Keratinocyte (primary cell): ENCODE measurements around the gene HSPA12B. TPM values are rescaled to one million over a fixed set of nuclear protein-coding genes. Genes with fewer than 3 reads are reported as not detected.

Experiments used
- DNase-seq: peaks from one replicate; pipeline ENCODE4 v3.0.0-alpha.2; 2011; ENCODE audit warnings: low read depth, missing footprints, low spot score
- FAIRE-seq: peaks from 2 replicates; lab custom pipeline; 2011; peaks lifted over from hg19 to GRCh38; lab: Jason Lieb, UNC
- H2AFZ ChIP-seq: 2 replicates; pipeline ENCODE4 v1.6.0; 2012; ENCODE audit warnings: low read length, control low read depth, inconsistent platforms; ENCODE audit not compliant: control insufficient read depth
- H3K27ac ChIP-seq: 2 replicates; pipeline ENCODE4 v1.5.1; 2011; ENCODE audit warnings: low read length; ENCODE audit not compliant: control insufficient read depth, insufficient read depth
- H3K27me3 ChIP-seq: 3 replicates; pipeline ENCODE4 v1.6.0; 2011; ENCODE audit warnings: low read length; ENCODE audit not compliant: control insufficient read depth, insufficient read depth; ENCODE audit errors: extremely low read depth
- H3K36me3 ChIP-seq, 2 experiments: 2 replicates in 1 of 2; 3 replicates in 1 of 2; pipeline ENCODE4 v1.5.1; 2011; ENCODE audit warnings: low read length in 2 of 2, mild to moderate bottlenecking in 1 of 2; ENCODE audit not compliant: control insufficient read depth in 2 of 2, insufficient read depth in 2 of 2; ENCODE audit errors: extremely low read depth in 1 of 2
- H3K4me1 ChIP-seq: 3 replicates; pipeline ENCODE4 v1.5.1; 2011; ENCODE audit warnings: low read length; ENCODE audit not compliant: control insufficient read depth, insufficient read depth; ENCODE audit errors: extremely low read depth
- H3K4me2 ChIP-seq: 3 replicates; pipeline ENCODE4 v1.6.0; 2011; ENCODE audit warnings: low read depth, low read length; ENCODE audit not compliant: control insufficient read depth, insufficient read depth; ENCODE audit errors: extremely low read depth
- H3K4me3 ChIP-seq, 3 experiments: fragments of 200-600 bp in 1 of 3; sonication (generic) in 1 of 3; 2 replicates in 2 of 3; 3 replicates in 1 of 3; pipeline ENCODE4 v1.5.1; 2011 to 2016; ENCODE audit warnings: low read length in 3 of 3, mild to moderate bottlenecking in 3 of 3, control low read depth in 2 of 3, inconsistent platforms in 1 of 3, low read depth in 1 of 3, mixed read lengths in 1 of 3, mixed run types in 1 of 3, moderate library complexity in 1 of 3; ENCODE audit not compliant: control insufficient read depth in 2 of 3, insufficient read depth in 2 of 3; ENCODE audit errors: extremely low read depth in 1 of 3
- H3K79me2 ChIP-seq: 2 replicates; pipeline ENCODE4 v1.6.0; 2012; ENCODE audit warnings: low read length; ENCODE audit not compliant: control insufficient read depth, insufficient read depth
- H3K9ac ChIP-seq: 3 replicates; pipeline ENCODE4 v1.6.0; 2011; ENCODE audit warnings: low read length; ENCODE audit not compliant: control insufficient read depth, insufficient read depth; ENCODE audit errors: extremely low read depth
- H3K9me1 ChIP-seq: 3 replicates; pipeline ENCODE4 v1.6.0; 2011; ENCODE audit warnings: low read length; ENCODE audit not compliant: control insufficient read depth, insufficient read depth; ENCODE audit errors: extremely low read depth
- H3K9me3 ChIP-seq: 2 replicates; pipeline ENCODE4 v1.5.1; 2012; ENCODE audit warnings: low read depth, low read length; ENCODE audit not compliant: control insufficient read depth
- H4K20me1 ChIP-seq: 3 replicates; pipeline ENCODE4 v1.6.0; 2011; ENCODE audit warnings: low read length; ENCODE audit not compliant: control insufficient read depth, insufficient read depth; ENCODE audit errors: extremely low read depth
- EZH2 ChIP-seq: IDR thresholded peaks from one replicate; pipeline ENCODE4 v1.6.1; 2012; ENCODE audit warnings: inconsistent platforms, mild to moderate bottlenecking, low read length, moderate library complexity
- dilution Hi-C: fragments of 300-500 bp; cut with MboI; formaldehyde crosslinking; loops from one replicate; pipeline ENCODE4 v1.7.0; 2020; ENCODE audit warnings: low sequenced_read_pairs; ENCODE audit not compliant: extremely low pct_ligation_motif_present
- polyA plus RNA-seq, 5 experiments: library from polyadenylated mRNA; depleted of rRNA in 3 of 5; stranded (reverse) in 3 of 5; stranded (forward) in 1 of 5; unstranded in 1 of 5; fragments of >200 nt; gene quantifications; 1 replicate in 1 of 5; 2 replicates in 3 of 5; 3 replicates in 1 of 5; pipeline versions ENCODE4 v1.2.1 to v1.2.3, GENCODE V29; 2011 to 2012; ENCODE audit warnings: missing spikeins in 2 of 5, low read depth in 1 of 5, low replicate concordance in 1 of 5
- TF ChIP-seq, protein P1 (sequence below), 3 experiments: IDR thresholded peaks in 1 of 3; conservative IDR thresholded peaks in 1 of 3; optimal IDR thresholded peaks in 1 of 3; 2 replicates in 2 of 3; 3 replicates in 1 of 3; pipeline versions ENCODE3 to v1.5.1; 2011; ENCODE audit warnings: low read length in 3 of 3, mild to moderate bottlenecking in 3 of 3, moderate library complexity in 2 of 3, control low read depth in 1 of 3, inconsistent platforms in 1 of 3; ENCODE audit not compliant: insufficient read depth in 2 of 3; ENCODE audit errors: extremely low read depth in 1 of 3

HSPA12B gene
- polyA plus RNA-seq, 1 donor (not counting 4 experiments of a cell fraction or from before 2014, with no cell fraction given), result not detected

DNA sequence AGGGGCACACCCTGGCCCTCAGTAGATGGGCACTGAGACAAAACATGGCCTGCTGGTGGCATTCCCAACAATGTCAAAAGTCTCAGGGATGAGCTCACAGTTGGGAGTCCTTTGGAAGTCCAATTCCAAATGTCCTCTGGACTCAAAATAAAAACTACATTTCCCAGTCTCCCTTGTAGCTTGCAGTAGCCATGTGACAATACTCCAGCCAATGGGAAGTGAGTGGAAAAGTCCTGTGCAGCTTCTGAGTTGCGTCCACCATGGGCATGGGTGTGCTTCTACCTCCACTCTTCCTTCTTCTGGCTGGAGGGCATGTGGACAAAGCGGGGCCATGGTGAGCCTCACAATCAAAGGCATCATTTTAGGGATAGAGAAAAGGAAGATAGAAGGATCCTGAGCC, 44.8 kb upstream of the HSPA12B start:
- Histone ChIP-seq H3K27ac (no peak overlapping the region), H3K9me1 (no peaks in the 10 kb centered on the region), H3K9me3 (no peaks in the 10 kb centered on the region), H2AFZ (no peak overlapping the region), H3K9ac (no peak overlapping the region), H3K36me3 (no peaks in the 10 kb centered on the region), H3K79me2 (no peaks in the 10 kb centered on the region), H4K20me1 (no peaks in the 10 kb centered on the region), H3K4me3 (no peak overlapping the region), H3K27me3 (peaks cover 11% of the 10 kb centered on the region), H3K4me2 (no peak overlapping the region), H3K4me1 (no peaks in the 10 kb centered on the region)
- FAIRE-seq (peak; percentile 60), DNase-seq (no peak)
- dilution Hi-C loops, result no loop called here
- TF ChIP-seq, protein P1, sequence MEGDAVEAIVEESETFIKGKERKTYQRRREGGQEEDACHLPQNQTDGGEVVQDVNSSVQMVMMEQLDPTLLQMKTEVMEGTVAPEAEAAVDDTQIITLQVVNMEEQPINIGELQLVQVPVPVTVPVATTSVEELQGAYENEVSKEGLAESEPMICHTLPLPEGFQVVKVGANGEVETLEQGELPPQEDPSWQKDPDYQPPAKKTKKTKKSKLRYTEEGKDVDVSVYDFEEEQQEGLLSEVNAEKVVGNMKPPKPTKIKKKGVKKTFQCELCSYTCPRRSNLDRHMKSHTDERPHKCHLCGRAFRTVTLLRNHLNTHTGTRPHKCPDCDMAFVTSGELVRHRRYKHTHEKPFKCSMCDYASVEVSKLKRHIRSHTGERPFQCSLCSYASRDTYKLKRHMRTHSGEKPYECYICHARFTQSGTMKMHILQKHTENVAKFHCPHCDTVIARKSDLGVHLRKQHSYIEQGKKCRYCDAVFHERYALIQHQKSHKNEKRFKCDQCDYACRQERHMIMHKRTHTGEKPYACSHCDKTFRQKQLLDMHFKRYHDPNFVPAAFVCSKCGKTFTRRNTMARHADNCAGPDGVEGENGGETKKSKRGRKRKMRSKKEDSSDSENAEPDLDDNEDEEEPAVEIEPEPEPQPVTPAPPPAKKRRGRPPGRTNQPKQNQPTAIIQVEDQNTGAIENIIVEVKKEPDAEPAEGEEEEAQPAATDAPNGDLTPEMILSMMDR (optimal IDR thresholded peaks at IDR 0.05 in 1 of 3, IDR thresholded peaks at IDR 0.05 in 1 of 3, conservative IDR thresholded peaks at IDR 0.05 in 1 of 3; ENCODE audit: extremely low read depth in 1 of 3, insufficient read depth in 2 of 3, low read length in 3 of 3), result no peak
- no peak for TF ChIP-seq EZH2

DNA sequence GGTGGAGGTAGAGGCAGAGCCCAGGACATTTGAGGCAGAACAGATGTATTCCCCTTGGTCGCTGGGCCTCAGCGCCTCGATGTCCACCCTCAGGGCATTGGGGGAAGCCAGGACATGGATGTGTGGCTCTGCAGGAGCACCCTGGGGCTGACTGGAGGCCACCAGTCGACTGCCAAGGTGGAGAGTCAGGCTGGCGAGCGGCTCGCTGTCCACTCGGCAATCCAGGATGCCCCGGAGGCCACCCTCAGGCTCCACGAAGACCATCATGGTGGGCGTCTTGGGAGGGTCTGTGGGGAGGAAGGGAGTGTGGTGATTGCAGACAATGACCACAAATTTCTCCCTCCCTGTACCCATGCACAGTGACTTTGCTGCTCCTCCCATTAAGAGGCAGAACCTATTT, 42.5 kb upstream of the HSPA12B start:
- Histone ChIP-seq H3K36me3 (no peaks in the 10 kb centered on the region), H2AFZ (no peak overlapping the region), H3K4me1 (no peaks in the 10 kb centered on the region), H3K9me1 (no peaks in the 10 kb centered on the region), H3K79me2 (no peaks in the 10 kb centered on the region), H3K9ac (no peak overlapping the region), H3K4me3 (no peak overlapping the region), H3K27ac (no peak overlapping the region), H3K9me3 (no peaks in the 10 kb centered on the region), H3K27me3 (peaks cover 8% of the 10 kb centered on the region), H3K4me2 (no peak overlapping the region), H4K20me1 (no peaks in the 10 kb centered on the region)
- FAIRE-seq (no peak), DNase-seq (no peak)
- dilution Hi-C loops, result no loop called here
- TF ChIP-seq EZH2, result no peak
- TF ChIP-seq, protein P1 (optimal IDR thresholded peaks at IDR 0.05 in 1 of 3, IDR thresholded peaks at IDR 0.05 in 1 of 3, conservative IDR thresholded peaks at IDR 0.05 in 1 of 3; ENCODE audit: extremely low read depth in 1 of 3, insufficient read depth in 2 of 3, low read length in 3 of 3), result no peak
